HCT116 (cell line): ENCODE measurements around the gene PLP2. TPM values are rescaled to one million over a fixed set of nuclear protein-coding genes. Genes with fewer than 3 reads are reported as not detected.
"Not testable (repeated sequence)": the region's sequence is repeated elsewhere in the genome, so short reads cannot be mapped to it uniquely, and the experiment has no call there.

Experiments
- ATAC-seq: fragments of 200-7000 bp; cut with Tn5 transposase; 2 replicates; pipeline ENCODE4 v1.9.1; 2020; ENCODE audit warnings: mild to moderate bottlenecking, moderate library complexity
- BruUV-seq: library from RNA; stranded (reverse); fragments of 400-500 nt; replicated peaks from 2 replicates; lab custom pipeline; 2021; lab: Mats Ljungman, UMichigan
- CTCF ChIA-PET: fragments of 300-600 bp; sonication (Branson Sonifier 250); formaldehyde crosslinking; loops from one replicate; lab custom pipeline; 2021; ENCODE audit warnings: antibody characterized with exemption; lab: Charles Lee
- POLR2A ChIA-PET: fragments of 300-600, 350-600 bp; sonication (Branson Sonifier 250); formaldehyde crosslinking; loops from one replicate; lab custom pipeline; 2021; ENCODE audit warnings: antibody characterized with exemption; lab: Charles Lee
- RAD21 ChIA-PET, 2 experiments: fragments of 300-600 bp; sonication (Branson Sonifier 250); formaldehyde crosslinking; loops; one replicate each; lab custom pipeline; 2023; ENCODE audit warnings: low total read pairs in 2 of 2; ENCODE audit not compliant: uncharacterized antibody in 2 of 2, unreplicated experiment in 2 of 2, low non-redundant PET in 1 of 2; lab: Charles Lee
- DNase-seq: peaks from one replicate; pipeline ENCODE4 v3.0.0-alpha.2; 2010; ENCODE audit warnings: low read depth, low spot score
- H2AFZ ChIP-seq: fragments of 200-600 bp; shearing (Covaris generic), sonication (generic); 2 replicates; pipeline ENCODE4 v1.6.1; 2017; ENCODE audit warnings: low read depth, mixed run types, mixed read lengths, antibody characterized with exemption, low read length; ENCODE audit not compliant: poor library complexity, severe bottlenecking
- H3K27ac ChIP-seq: 2 replicates; pipeline ENCODE4 v1.5.1; 2012; ENCODE audit warnings: low read depth, low read length
- H3K27me3 ChIP-seq: fragments of 200-600 bp; sonication (generic); 2 replicates; pipeline ENCODE4 v1.6.1; 2016; ENCODE audit warnings: mixed run types, low read length, mixed read lengths; ENCODE audit not compliant: insufficient read depth
- H3K36me3 ChIP-seq, 2 experiments: fragments of 200-500 bp in 1 of 2; fragments of 200-600 bp in 1 of 2; sonication (Bioruptor generic) in 1 of 2; sonication (generic) in 1 of 2; 2 replicates each; pipeline versions ENCODE4 v1.5.1 to v1.6.1; 2014 to 2016; ENCODE audit warnings: low read length in 2 of 2, inconsistent platforms in 1 of 2, mixed read lengths in 1 of 2, mixed run types in 1 of 2; ENCODE audit not compliant: insufficient read depth in 2 of 2, control insufficient read depth in 1 of 2
- H3K4me1 ChIP-seq, 2 experiments: fragments of 200-600 bp in 1 of 2; sonication (generic) in 1 of 2; 2 replicates each; pipeline versions ENCODE4 v1.5.1 to v1.6.1; 2012 to 2017; ENCODE audit warnings: low read length in 2 of 2, inconsistent platforms in 1 of 2, mild to moderate bottlenecking in 1 of 2, mixed read lengths in 1 of 2, mixed run types in 1 of 2, moderate library complexity in 1 of 2; ENCODE audit not compliant: insufficient read depth in 2 of 2, control insufficient read depth in 1 of 2
- H3K4me2 ChIP-seq: fragments of 200-600 bp; sonication (generic); 2 replicates; pipeline ENCODE4 v1.6.1; 2017; ENCODE audit warnings: mixed run types, low read length, mixed read lengths
- H3K4me3 ChIP-seq, 2 experiments: fragments of 200-600 bp in 1 of 2; sonication (generic) in 1 of 2; replicated peaks in 1 of 2; 2 replicates each; pipeline ENCODE4 v1.5.1; 2011 to 2016; ENCODE audit warnings: low read length in 2 of 2, control low read depth in 1 of 2, low read depth in 1 of 2, mild to moderate bottlenecking in 1 of 2, mixed read lengths in 1 of 2, mixed run types in 1 of 2
- H3K79me2 ChIP-seq: fragments of 200-600 bp; sonication (generic); 2 replicates; pipeline ENCODE4 v1.6.1; 2017; ENCODE audit warnings: mild to moderate bottlenecking, mixed run types, low read length, moderate library complexity, mixed read lengths; ENCODE audit not compliant: insufficient read depth
- H3K9ac ChIP-seq: fragments of 200-600 bp; sonication (generic); 2 replicates; pipeline ENCODE4 v1.6.1; 2016; ENCODE audit warnings: low read length, mixed read lengths
- H3K9me2 ChIP-seq: fragments of 200-600 bp; sonication (generic), shearing (Covaris generic); 2 replicates; pipeline ENCODE4 v1.6.1; 2017; ENCODE audit warnings: mixed run types, mild to moderate bottlenecking, moderate library complexity; ENCODE audit not compliant: insufficient read depth
- H3K9me3 ChIP-seq, 2 experiments: fragments of 200-500 bp in 1 of 2; fragments of 200-600 bp in 1 of 2; sonication (Bioruptor generic) in 1 of 2; sonication (generic) in 1 of 2; 2 replicates each; pipeline ENCODE4 v1.6.1; 2014 to 2017; ENCODE audit warnings: low read length in 2 of 2, mixed read lengths in 2 of 2, inconsistent platforms in 1 of 2, low read depth in 1 of 2, mild to moderate bottlenecking in 1 of 2, mixed run types in 1 of 2, moderate library complexity in 1 of 2; ENCODE audit not compliant: control insufficient read depth in 1 of 2, insufficient read depth in 1 of 2
- H4K20me1 ChIP-seq: fragments of 200-600 bp; sonication (generic), shearing (Covaris generic); 2 replicates; pipeline ENCODE4 v1.6.1; 2017; ENCODE audit warnings: mixed run types, mild to moderate bottlenecking, moderate library complexity; ENCODE audit not compliant: insufficient read depth
- ELF1 ChIP-seq: IDR thresholded peaks from 2 replicates; pipeline ENCODE4 v1.6.1; 2012; ENCODE audit warnings: low read depth, borderline replicate concordance
- EZH2 ChIP-seq: fragments of 200-600 bp; sonication (generic); IDR thresholded peaks from 2 replicates; pipeline ENCODE4 v1.6.1; 2017; ENCODE audit warnings: antibody characterized with exemption, mixed run types
- JUND ChIP-seq: IDR thresholded peaks from 2 replicates; pipeline ENCODE4 v1.6.1; 2012
- POLR2AphosphoS5 ChIP-seq: IDR thresholded peaks from 2 replicates; pipeline ENCODE4 v1.6.1; 2011; ENCODE audit warnings: mild to moderate bottlenecking, low read depth, low read length, moderate library complexity
- REST ChIP-seq: IDR thresholded peaks from 2 replicates; pipeline ENCODE4 v1.6.1; 2012; ENCODE audit warnings: low read depth
- SRF ChIP-seq: IDR thresholded peaks from 2 replicates; pipeline ENCODE4 v1.6.1; 2012; ENCODE audit warnings: low read depth
- YY1 ChIP-seq: IDR thresholded peaks from 2 replicates; pipeline ENCODE4 v1.6.1; 2011; ENCODE audit warnings: low read length, low read depth, moderate library complexity, mild to moderate bottlenecking; ENCODE audit not compliant: insufficient replicate concordance; ENCODE audit errors: extremely low read depth
- ZNF274 ChIP-seq: fragments of 200-500 bp; sonication (Bioruptor generic); IDR thresholded peaks from 2 replicates; pipeline ENCODE4 v1.6.1; 2014; ENCODE audit warnings: mild to moderate bottlenecking, low read depth, low read length, inconsistent platforms
- intact Hi-C: fragments of 100-400 bp; cut with micrococcal nuclease; formaldehyde crosslinking; loops from 2 replicates; pipeline ENCODE4 v1.10.0; 2022
- total RNA-seq: library from RNA; stranded (reverse); gene quantifications from one replicate; pipeline ENCODE4 v1.2.1, GENCODE V29; 2021; ENCODE audit not compliant: unreplicated experiment
- TF ChIP-seq, protein P1 (sequence below), 3 experiments: fragments of 200-600 bp in 1 of 3; sonication (generic) in 1 of 3; IDR thresholded peaks in 2 of 3; conservative IDR thresholded peaks in 1 of 3; 2 replicates each; pipeline ENCODE4 v1.5.1; 2012 to 2017; ENCODE audit warnings: low read depth in 2 of 3, low read length in 2 of 3, antibody characterized with exemption in 1 of 3, borderline replicate concordance in 1 of 3, control low read depth in 1 of 3, mild to moderate bottlenecking in 1 of 3, mixed read lengths in 1 of 3, mixed run types in 1 of 3, moderate library complexity in 1 of 3; ENCODE audit not compliant: insufficient read depth in 1 of 3

Gene PLP2
- total RNA-seq, 1 experiment from 2014 or later = 207 TPM

DNA sequence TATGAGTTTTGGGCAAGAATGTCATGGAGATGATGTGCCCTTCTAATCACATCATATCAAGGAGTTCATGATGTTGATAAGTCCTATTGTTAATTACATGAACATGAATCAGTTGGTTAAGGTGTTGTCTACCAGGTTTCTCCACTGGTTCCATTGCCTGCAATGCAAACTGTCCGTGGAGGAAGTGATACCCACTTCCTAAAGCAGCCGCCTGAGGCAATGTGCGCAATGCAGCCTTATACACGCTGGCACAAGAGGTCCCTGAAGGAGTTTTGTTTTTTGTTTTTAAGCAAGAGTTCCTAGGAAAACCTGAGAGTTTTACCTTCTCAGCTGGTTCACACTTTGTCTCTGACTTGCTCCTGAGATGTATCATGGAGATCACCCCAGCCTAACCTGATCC is 42.3 kb upstream of the PLP2 start:
- H3K9me3 ChIP-seq = no peaks in the 10 kb centered on the region
- no peaks in the 10 kb centered on the region for H3K27me3 ChIP-seq
- no peaks in the 10 kb centered on the region for H3K79me2 ChIP-seq
- H3K27ac ChIP-seq = no peak overlapping the region
- no peaks in the 10 kb centered on the region for H3K4me1 ChIP-seq
- H2AFZ ChIP-seq = no peak overlapping the region
- no peak overlapping the region for H3K4me2 ChIP-seq
- ATAC-seq (no peak), DNase-seq (no peak)
- no peaks in the 10 kb centered on the region for H3K36me3 ChIP-seq
- ChIA-PET RAD21 (no interaction called here), CTCF (no interaction called here), POLR2A (no interaction called here)
- H3K9me2 ChIP-seq = no peaks in the 10 kb centered on the region
- no TSS peak for BruUV-seq
- H4K20me1 ChIP-seq = no peaks in the 10 kb centered on the region
- no peak overlapping the region for H3K4me3 ChIP-seq
- TF ChIP-seq, protein P1, sequence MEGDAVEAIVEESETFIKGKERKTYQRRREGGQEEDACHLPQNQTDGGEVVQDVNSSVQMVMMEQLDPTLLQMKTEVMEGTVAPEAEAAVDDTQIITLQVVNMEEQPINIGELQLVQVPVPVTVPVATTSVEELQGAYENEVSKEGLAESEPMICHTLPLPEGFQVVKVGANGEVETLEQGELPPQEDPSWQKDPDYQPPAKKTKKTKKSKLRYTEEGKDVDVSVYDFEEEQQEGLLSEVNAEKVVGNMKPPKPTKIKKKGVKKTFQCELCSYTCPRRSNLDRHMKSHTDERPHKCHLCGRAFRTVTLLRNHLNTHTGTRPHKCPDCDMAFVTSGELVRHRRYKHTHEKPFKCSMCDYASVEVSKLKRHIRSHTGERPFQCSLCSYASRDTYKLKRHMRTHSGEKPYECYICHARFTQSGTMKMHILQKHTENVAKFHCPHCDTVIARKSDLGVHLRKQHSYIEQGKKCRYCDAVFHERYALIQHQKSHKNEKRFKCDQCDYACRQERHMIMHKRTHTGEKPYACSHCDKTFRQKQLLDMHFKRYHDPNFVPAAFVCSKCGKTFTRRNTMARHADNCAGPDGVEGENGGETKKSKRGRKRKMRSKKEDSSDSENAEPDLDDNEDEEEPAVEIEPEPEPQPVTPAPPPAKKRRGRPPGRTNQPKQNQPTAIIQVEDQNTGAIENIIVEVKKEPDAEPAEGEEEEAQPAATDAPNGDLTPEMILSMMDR (IDR thresholded peaks at IDR 0.05 in 2 of 3, conservative IDR thresholded peaks at IDR 0.05 in 1 of 3; ENCODE audit: borderline replicate concordance in 1 of 3, insufficient read depth in 1 of 3, low read depth in 2 of 3, low read length in 2 of 3) = no peak
- TF ChIP-seq EZH2 (no peak), REST (no peak), POLR2AphosphoS5 (no peak), ZNF274 (no peak), JUND (no peak), SRF (no peak), ELF1 (no peak), YY1 (no peak)
- intact Hi-C loops = no loop called here
- H3K9ac ChIP-seq = no peak overlapping the region

GRCh38 chrX:49132275-49132674 is 39.4 kb upstream of the PLP2 start:
- H3K36me3 ChIP-seq, H3K9me2 ChIP-seq, POLR2A ChIA-PET, H3K27me3 ChIP-seq, H3K27ac ChIP-seq, DNase-seq, H3K4me3 ChIP-seq, RAD21 ChIA-PET, BruUV-seq, ATAC-seq, H2AFZ ChIP-seq, H3K9me3 ChIP-seq, CTCF ChIA-PET, H4K20me1 ChIP-seq, H3K4me2 ChIP-seq, H3K4me1 ChIP-seq, intact Hi-C loops, H3K9ac ChIP-seq, H3K79me2 ChIP-seq: not testable (repeated sequence)
